Measurements from ENCODE around the gene USP9Y. TPM values are rescaled to one million over a fixed set of nuclear protein-coding genes. Genes with fewer than 3 reads are reported as not detected.
A peak's percentile ranks its signal among the peaks of the same experiment; 100 is the strongest.

Gene USP9Y
- total RNA-seq, 6 donors from 2014 or later: 0.06 to 63.9 (median 16.2) TPM; not detected in 2

DNA sequence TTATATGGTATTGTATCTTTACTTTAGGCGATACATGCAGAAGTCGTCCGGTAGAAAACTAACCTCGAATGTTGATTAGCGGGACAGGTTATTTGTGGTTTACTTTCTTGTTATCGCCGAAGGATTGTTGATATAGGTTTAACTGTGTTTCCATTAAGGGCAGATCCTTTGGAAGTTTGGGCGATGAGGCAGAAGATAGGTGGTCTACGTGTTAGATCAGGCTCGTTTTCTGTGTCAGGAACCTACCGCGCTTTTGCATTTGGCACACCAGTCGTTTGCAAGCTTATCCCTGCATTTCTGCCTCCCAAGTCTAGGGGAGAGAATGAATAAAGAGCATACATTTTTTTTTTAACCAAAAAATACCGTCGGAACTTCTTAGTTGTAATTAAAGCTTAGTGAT, 204.9 kb downstream of the USP9Y start:
- DNase-seq (no peak), ATAC-seq (ENCODE audit: low FRiP score in 2 of 2) (no peak)
- Histone ChIP-seq H3K4me1 (peaks cover 0 to 5% (median 0%) of the 10 kb centered on the region in 4 donors), H3K27ac (peak overlapping the region in 2 of 4 donors; percentile 97), H3K4me3 (peak overlapping the region in 2 of 4 donors; percentile 63 to 72), H3K27me3 (no peaks in the 10 kb centered on the region), H3K9me3 (no peaks in the 10 kb centered on the region), H3K36me3 (no peaks in the 10 kb centered on the region)
- 0% methylated on average over 14 of the region's 15 CpGs; no CpG with 5 or more reads in 1 of the 2 donors for WGBS, 2 donors
- TF ChIP-seq POLR2A (IDR thresholded peaks at IDR 0.05) (no peak), POLR2AphosphoS5 (IDR thresholded peaks at IDR 0.05) (no peak), EP300 (IDR thresholded peaks at IDR 0.05) (no peak)
- TF ChIP-seq, protein P1, sequence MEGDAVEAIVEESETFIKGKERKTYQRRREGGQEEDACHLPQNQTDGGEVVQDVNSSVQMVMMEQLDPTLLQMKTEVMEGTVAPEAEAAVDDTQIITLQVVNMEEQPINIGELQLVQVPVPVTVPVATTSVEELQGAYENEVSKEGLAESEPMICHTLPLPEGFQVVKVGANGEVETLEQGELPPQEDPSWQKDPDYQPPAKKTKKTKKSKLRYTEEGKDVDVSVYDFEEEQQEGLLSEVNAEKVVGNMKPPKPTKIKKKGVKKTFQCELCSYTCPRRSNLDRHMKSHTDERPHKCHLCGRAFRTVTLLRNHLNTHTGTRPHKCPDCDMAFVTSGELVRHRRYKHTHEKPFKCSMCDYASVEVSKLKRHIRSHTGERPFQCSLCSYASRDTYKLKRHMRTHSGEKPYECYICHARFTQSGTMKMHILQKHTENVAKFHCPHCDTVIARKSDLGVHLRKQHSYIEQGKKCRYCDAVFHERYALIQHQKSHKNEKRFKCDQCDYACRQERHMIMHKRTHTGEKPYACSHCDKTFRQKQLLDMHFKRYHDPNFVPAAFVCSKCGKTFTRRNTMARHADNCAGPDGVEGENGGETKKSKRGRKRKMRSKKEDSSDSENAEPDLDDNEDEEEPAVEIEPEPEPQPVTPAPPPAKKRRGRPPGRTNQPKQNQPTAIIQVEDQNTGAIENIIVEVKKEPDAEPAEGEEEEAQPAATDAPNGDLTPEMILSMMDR (IDR thresholded peaks at IDR 0.05): no peak

Other genes starting within 250 kb of the USP9Y start
- 100 to 1,000 TPM in 1 of 6 donors, 10 to 100 TPM in 2, under 1 TPM in 2, not detected in 1; 0.29 to 131 (median 58.0) TPM for gene DDX3Y, start 203.6 kb downstream of the USP9Y start, total RNA-seq